Activated CD8-positive, alpha-beta T cell treated with anti-CD3 and anti-CD28 coated beads, Interleukin-2, amount 10 ng/mL, durations not matched to agents 7 days and 5 days (primary cell): ENCODE measurements around the gene ECM2. TPM values are rescaled to one million over a fixed set of nuclear protein-coding genes. Genes with fewer than 3 reads are reported as not detected.

ENCODE experiments used
- ATAC-seq: fragments of 150-1000 bp; cut with Tn5 transposase; one replicate; pipeline ENCODE4 v1.10.0; 2021; ENCODE audit warnings: moderate library complexity
- CTCF ChIA-PET: fragments of 350-600 bp; sonication (Branson Sonifier 250); formaldehyde crosslinking; loops from one replicate; lab custom pipeline; 2021; ENCODE audit warnings: antibody characterized with exemption; lab: Charles Lee
- POLR2A ChIA-PET: fragments of 350-600 bp; sonication (Branson Sonifier 250); formaldehyde crosslinking; loops from one replicate; lab custom pipeline; 2021; ENCODE audit warnings: antibody characterized with exemption; lab: Charles Lee
- DNase-seq: peaks from one replicate; pipeline ENCODE4 v3.0.0-alpha.2; 2020
- H3K27ac Mint-ChIP-seq: one replicate; pipeline ENCODE4 v1.8.0; 2021; ENCODE audit warnings: mild to moderate bottlenecking, mixed read lengths
- H3K27me3 Mint-ChIP-seq: one replicate; pipeline ENCODE4 v1.8.0; 2021; ENCODE audit warnings: low read depth, mixed read lengths
- H3K36me3 Mint-ChIP-seq: one replicate; pipeline ENCODE4 v1.8.0; 2021; ENCODE audit warnings: low read depth, mixed read lengths
- H3K4me1 Mint-ChIP-seq: one replicate; pipeline ENCODE4 v1.8.0; 2021; ENCODE audit warnings: low read depth, mixed read lengths
- H3K4me3 Mint-ChIP-seq: one replicate; pipeline ENCODE4 v1.8.0; 2021; ENCODE audit warnings: mild to moderate bottlenecking, mixed read lengths
- H3K9me3 Mint-ChIP-seq: one replicate; pipeline ENCODE4 v1.8.0; 2022; ENCODE audit warnings: mixed read lengths; ENCODE audit not compliant: insufficient read depth
- total RNA-seq, 2 experiments: library from RNA; stranded (reverse); gene quantifications; one replicate each; pipeline ENCODE4 v1.2.3, GENCODE V29; 2021

ECM2 gene
- total RNA-seq, 2 experiments from 2014 or later: not detected

DNA sequence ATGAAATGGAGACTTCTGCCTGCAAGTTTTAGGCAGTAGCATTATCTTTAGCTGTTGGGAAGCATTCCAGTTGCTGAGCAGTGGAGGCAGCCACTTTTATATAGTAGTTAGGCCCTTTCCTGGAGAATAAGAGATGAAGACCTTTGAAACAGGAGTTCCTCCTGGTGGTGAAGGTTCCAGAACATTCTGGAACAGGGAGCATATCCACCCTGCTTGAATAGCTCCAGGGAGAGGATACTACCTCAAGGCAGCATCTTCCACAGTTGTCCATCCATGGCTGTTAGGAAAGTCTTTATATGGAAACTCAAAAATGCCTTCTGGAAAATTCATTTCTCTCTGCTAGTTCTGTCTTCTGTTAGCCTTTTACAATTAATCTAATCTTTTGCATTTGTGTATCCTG, 56.4 kb downstream of the ECM2 start:
- no peaks in the 10 kb centered on the region for H3K27me3 Mint-ChIP-seq
- H3K9me3 Mint-ChIP-seq: no peaks in the 10 kb centered on the region
- ChIA-PET CTCF (interaction anchor here (2.5 kb wide), 1 partner anchor 339 kb away, joined by 5 read pairs; no protein-coding TSS in a partner anchor), POLR2A (no interaction called here)
- DNase-seq: no peak
- H3K4me1 Mint-ChIP-seq: peaks cover 7% of the 10 kb centered on the region
- no peak overlapping the region for H3K4me3 Mint-ChIP-seq
- H3K27ac Mint-ChIP-seq: no peak overlapping the region
- ATAC-seq: no peak
- H3K36me3 Mint-ChIP-seq: no peaks in the 10 kb centered on the region

DNA sequence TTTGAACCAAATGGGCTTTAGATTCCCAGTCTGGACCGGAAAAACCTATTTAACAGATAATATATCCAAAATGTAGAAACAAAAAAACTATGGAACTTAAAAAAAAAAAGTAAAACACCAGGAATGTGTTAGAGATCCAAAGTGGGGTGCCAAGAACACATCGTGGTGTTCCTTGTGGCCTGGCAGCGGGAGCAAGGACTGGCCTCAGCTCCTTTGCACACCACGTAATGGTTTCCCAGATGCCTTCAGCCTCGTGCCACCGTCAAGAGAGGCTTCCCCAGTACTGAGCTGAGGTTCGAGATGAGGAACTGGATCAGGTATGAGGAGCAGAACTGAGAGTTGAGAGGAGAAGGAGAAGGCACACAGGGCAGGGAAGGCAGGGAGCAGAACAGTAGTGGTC, 57.0 kb downstream of the ECM2 start:
- peaks cover 7% of the 10 kb centered on the region for H3K4me1 Mint-ChIP-seq
- DNase-seq (no peak), ATAC-seq (no peak)
- H3K27ac Mint-ChIP-seq: no peak overlapping the region
- H3K27me3 Mint-ChIP-seq: no peaks in the 10 kb centered on the region
- POLR2A ChIA-PET: no interaction called here
- no peak overlapping the region for H3K4me3 Mint-ChIP-seq
- no peaks in the 10 kb centered on the region for H3K36me3 Mint-ChIP-seq
- CTCF ChIA-PET: interaction anchor here (2.5 kb wide), 1 partner anchor 339 kb away, joined by 5 read pairs; no protein-coding TSS in a partner anchor
- H3K9me3 Mint-ChIP-seq: no peaks in the 10 kb centered on the region

GRCh38 chr9:92476962-92477361, 58.8 kb downstream of the ECM2 start:
- DNase-seq: no peak
- peaks cover 7% of the 10 kb centered on the region for H3K4me1 Mint-ChIP-seq
- H3K36me3 Mint-ChIP-seq: no peaks in the 10 kb centered on the region
- H3K27ac Mint-ChIP-seq: no peak overlapping the region
- ChIA-PET POLR2A (no interaction called here), CTCF (interaction anchor here (1.6 kb wide), 1 partner anchor 227 kb away, joined by 3 read pairs; no protein-coding TSS in a partner anchor)
- no peaks in the 10 kb centered on the region for H3K9me3 Mint-ChIP-seq
- no peak overlapping the region for H3K4me3 Mint-ChIP-seq
- ATAC-seq: no peak
- no peaks in the 10 kb centered on the region for H3K27me3 Mint-ChIP-seq

GRCh38 chr9:92474587-92474986, 61.2 kb downstream of the ECM2 start:
- Mint-ChIP-seq H3K27ac (no peak overlapping the region), H3K4me1 (no peaks in the 10 kb centered on the region), H3K9me3 (no peaks in the 10 kb centered on the region), H3K27me3 (no peaks in the 10 kb centered on the region), H3K36me3 (no peaks in the 10 kb centered on the region), H3K4me3 (no peak overlapping the region)
- POLR2A ChIA-PET: no interaction called here
- no peak for ATAC-seq
- CTCF ChIA-PET: interaction anchor here (1.5 kb wide), 1 partner anchor 335 kb away, joined by 4 read pairs; no protein-coding TSS in a partner anchor
- DNase-seq: no peak

DNA sequence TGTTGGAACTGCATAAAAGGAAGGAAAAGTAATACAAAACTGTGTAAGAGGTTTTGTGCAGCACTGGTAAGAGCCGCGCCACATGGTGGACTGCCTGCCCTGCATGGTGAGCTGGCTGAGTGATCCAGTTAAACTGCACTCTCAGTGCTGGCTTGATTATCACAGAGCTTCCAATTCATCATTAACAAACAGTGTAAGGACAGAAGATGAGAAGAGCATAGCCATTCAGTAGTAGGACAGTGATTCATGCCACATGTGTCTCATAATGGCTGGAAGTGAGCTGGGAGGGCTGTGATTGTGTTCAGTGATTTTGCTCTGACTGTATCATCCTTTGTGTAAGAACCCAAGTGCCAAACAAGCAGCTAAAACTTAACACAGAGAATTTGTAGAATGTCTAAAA, 67.6 kb downstream of the ECM2 start:
- Mint-ChIP-seq H3K27ac (no peak overlapping the region), H3K4me1 (no peaks in the 10 kb centered on the region), H3K36me3 (no peaks in the 10 kb centered on the region), H3K27me3 (no peaks in the 10 kb centered on the region), H3K9me3 (no peaks in the 10 kb centered on the region), H3K4me3 (no peak overlapping the region)
- ATAC-seq (no peak), DNase-seq (no peak)
- POLR2A ChIA-PET: no interaction called here
- CTCF ChIA-PET: no interaction called here

GRCh38 chr9:92467511-92467910, 68.3 kb downstream of the ECM2 start:
- DNase-seq (no peak), ATAC-seq (no peak)
- Mint-ChIP-seq H3K4me3 (no peak overlapping the region), H3K9me3 (no peaks in the 10 kb centered on the region), H3K4me1 (no peaks in the 10 kb centered on the region), H3K36me3 (no peaks in the 10 kb centered on the region), H3K27me3 (no peaks in the 10 kb centered on the region), H3K27ac (no peak overlapping the region)
- CTCF ChIA-PET: interaction anchor here (1.7 kb wide), 1 partner anchor 12 kb away, joined by 4 read pairs; no protein-coding TSS in a partner anchor
- POLR2A ChIA-PET: no interaction called here

- H3K27ac Mint-ChIP-seq: no peak overlapping the region
- ATAC-seq: no peak
- no peak overlapping the region for H3K4me3 Mint-ChIP-seq
- H3K9me3 Mint-ChIP-seq: no peaks in the 10 kb centered on the region
- H3K36me3 Mint-ChIP-seq: no peaks in the 10 kb centered on the region
- no peaks in the 10 kb centered on the region for H3K4me1 Mint-ChIP-seq
- CTCF ChIA-PET: interaction anchor here (1.7 kb wide), 1 partner anchor 11 kb away, joined by 4 read pairs; no protein-coding TSS in a partner anchor
- H3K27me3 Mint-ChIP-seq: no peaks in the 10 kb centered on the region
- POLR2A ChIA-PET: no interaction called here
- DNase-seq: no peak
Observed at GRCh38 chr9:92467041-92467440, 68.7 kb downstream of the ECM2 start.

DNA sequence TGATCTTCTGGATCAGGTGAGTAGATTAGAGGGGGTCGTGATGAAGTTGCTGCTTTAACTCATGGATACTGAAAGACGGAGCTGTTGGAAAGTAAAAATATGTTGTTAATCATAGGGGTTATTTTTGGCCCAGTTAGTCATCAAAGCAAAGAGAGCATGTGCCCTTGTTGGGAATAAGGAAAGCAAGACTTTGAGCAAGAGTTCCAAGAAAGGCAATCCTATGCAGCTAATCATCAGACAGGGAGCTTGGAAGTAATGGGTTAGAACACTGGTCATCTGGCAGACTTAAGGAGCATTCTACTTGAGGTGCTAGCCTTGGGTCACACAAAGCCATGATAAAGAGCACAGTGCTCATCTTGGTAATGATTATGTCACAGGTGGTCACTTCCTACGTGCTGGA, 71.8 kb downstream of the ECM2 start:
- CTCF ChIA-PET: interaction anchor here (1.0 kb wide), 1 partner anchor 17 kb away, joined by 4 read pairs; no protein-coding TSS in a partner anchor
- Mint-ChIP-seq H3K9me3 (no peaks in the 10 kb centered on the region), H3K4me3 (no peak overlapping the region), H3K27me3 (no peaks in the 10 kb centered on the region), H3K4me1 (no peaks in the 10 kb centered on the region), H3K27ac (no peak overlapping the region), H3K36me3 (no peaks in the 10 kb centered on the region)
- ATAC-seq (no peak), DNase-seq (no peak)
- POLR2A ChIA-PET: no interaction called here

DNA sequence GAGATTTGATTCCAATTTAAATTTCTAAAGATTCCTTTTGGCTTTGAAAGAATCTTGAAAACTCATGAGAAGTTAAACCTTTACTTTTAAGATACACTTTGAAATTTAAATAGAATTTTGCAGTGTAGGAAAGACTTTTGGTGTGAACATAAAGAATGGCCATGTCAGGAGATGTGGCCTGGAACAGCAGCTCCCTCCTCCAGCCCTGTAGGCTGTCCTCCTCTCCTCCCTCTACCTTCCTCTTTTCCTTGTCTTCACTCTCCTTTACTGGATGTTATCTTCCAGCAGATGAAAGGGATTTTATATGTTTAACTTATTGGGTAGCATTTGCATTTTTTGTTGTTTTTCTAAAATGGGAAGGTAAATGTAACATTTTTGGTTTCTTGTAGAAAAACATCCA, 72.4 kb downstream of the ECM2 start:
- H3K27me3 Mint-ChIP-seq: no peaks in the 10 kb centered on the region
- H3K27ac Mint-ChIP-seq: no peak overlapping the region
- CTCF ChIA-PET: interaction anchor here (1.0 kb wide), 1 partner anchor 17 kb away, joined by 4 read pairs; no protein-coding TSS in a partner anchor
- H3K36me3 Mint-ChIP-seq: no peaks in the 10 kb centered on the region
- no peaks in the 10 kb centered on the region for H3K4me1 Mint-ChIP-seq
- POLR2A ChIA-PET: no interaction called here
- DNase-seq (no peak), ATAC-seq (no peak)
- H3K4me3 Mint-ChIP-seq: no peak overlapping the region
- no peaks in the 10 kb centered on the region for H3K9me3 Mint-ChIP-seq

DNA sequence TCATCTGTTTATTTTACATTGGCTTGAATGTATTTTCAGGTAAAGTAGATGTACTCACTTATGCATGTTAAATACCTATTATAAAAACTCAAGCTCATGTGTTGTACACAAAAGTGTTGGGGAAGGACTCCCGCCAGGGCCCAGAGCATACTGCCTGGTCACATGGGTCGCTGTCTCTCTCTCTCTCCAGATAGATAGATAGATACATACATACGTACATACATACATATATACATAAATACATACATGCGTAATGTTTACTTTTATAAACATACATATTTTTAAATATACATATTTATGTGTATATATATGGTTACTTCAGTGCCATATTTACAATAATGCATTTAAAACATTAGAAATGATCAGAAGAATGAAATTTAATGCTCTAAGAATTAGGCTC, 78.2 kb downstream of the ECM2 start:
- H3K9me3 Mint-ChIP-seq: no peaks in the 10 kb centered on the region
- H3K36me3 Mint-ChIP-seq: no peaks in the 10 kb centered on the region
- DNase-seq (no peak), ATAC-seq (no peak)
- CTCF ChIA-PET: no interaction called here
- POLR2A ChIA-PET: no interaction called here
- H3K4me3 Mint-ChIP-seq: no peak overlapping the region
- H3K27me3 Mint-ChIP-seq: no peaks in the 10 kb centered on the region
- H3K4me1 Mint-ChIP-seq: no peaks in the 10 kb centered on the region
- no peak overlapping the region for H3K27ac Mint-ChIP-seq

GRCh38 chr9:92455217-92455616, 80.6 kb downstream of the ECM2 start:
- DNase-seq: no peak
- ChIA-PET CTCF (interaction anchor here (0.6 to 1.3 kb wide), 4 partner anchors 9 to 127 kb away, joined by 3 to 4 read pairs (median 4); no protein-coding TSS in a partner anchor), POLR2A (no interaction called here)
- Mint-ChIP-seq H3K36me3 (no peaks in the 10 kb centered on the region), H3K27me3 (no peaks in the 10 kb centered on the region), H3K27ac (no peak overlapping the region), H3K4me3 (no peak overlapping the region), H3K9me3 (no peaks in the 10 kb centered on the region), H3K4me1 (no peaks in the 10 kb centered on the region)
- no peak for ATAC-seq

DNA sequence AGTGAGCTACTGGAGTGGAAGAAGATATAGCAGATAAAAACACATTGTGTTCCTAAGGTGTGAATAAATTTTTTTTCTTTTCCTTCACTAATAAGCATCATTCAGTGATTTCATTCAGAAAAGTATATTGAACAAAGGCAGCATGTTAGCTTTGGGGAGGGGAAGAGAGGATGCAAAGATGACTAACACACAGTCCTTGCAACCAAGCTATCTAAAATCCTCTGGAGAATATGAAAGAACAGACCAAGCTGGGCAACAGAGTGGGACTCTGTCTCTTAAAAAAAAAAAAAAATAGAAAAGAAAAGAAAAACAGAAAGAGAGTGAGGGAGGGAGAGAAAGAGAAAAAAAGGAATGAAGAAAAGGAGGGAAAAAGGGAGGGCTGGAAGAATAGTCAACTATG, 89.3 kb downstream of the ECM2 start:
- Mint-ChIP-seq H3K36me3 (no peaks in the 10 kb centered on the region), H3K4me3 (no peak overlapping the region), H3K4me1 (no peaks in the 10 kb centered on the region), H3K9me3 (no peaks in the 10 kb centered on the region), H3K27me3 (no peaks in the 10 kb centered on the region), H3K27ac (no peak overlapping the region)
- DNase-seq (no peak), ATAC-seq (no peak)
- POLR2A ChIA-PET: no interaction called here
- CTCF ChIA-PET: interaction anchor here (0.9 to 1.4 kb wide), 4 partner anchors 9 to 307 kb away, joined by 3 to 6 read pairs (median 4); no protein-coding TSS in a partner anchor
